HepG2 (cell line): ENCODE measurements around the gene SSH3. TPM values are rescaled to one million over a fixed set of nuclear protein-coding genes. Genes with fewer than 3 reads are reported as not detected.

Source experiments
- AHDC1 ChIP-seq: sonication (generic); formaldehyde crosslinking; IDR thresholded peaks from 2 replicates; pipeline ENCODE4 v1.5.1; 2020; ENCODE audit warnings: mild to moderate bottlenecking, missing genetic modification reagents, borderline replicate concordance
- CBX1 ChIP-seq: IDR thresholded peaks from one replicate; pipeline ENCODE4 v1.6.1; 2016; ENCODE audit warnings: antibody characterized with exemption, low read depth
- EP300 ChIP-seq, 3 experiments: sonication (generic) in 1 of 3; formaldehyde crosslinking in 1 of 3; IDR thresholded peaks; 2 replicates each; pipeline versions ENCODE4 v1.5.1 to v1.6.1; 2011 to 2020; ENCODE audit warnings: low read depth in 2 of 3, low read length in 2 of 3, borderline replicate concordance in 1 of 3, improper control_type of control experiment in 1 of 3, mild to moderate bottlenecking in 1 of 3, missing genetic modification reagents in 1 of 3, moderate library complexity in 1 of 3
- FOXA1 ChIP-seq, 2 experiments: fragments of 450-650 bp in 1 of 2; sonication (generic) in 1 of 2; formaldehyde crosslinking in 1 of 2; IDR thresholded peaks; 2 replicates each; pipeline versions ENCODE4 v1.4.0 to v1.6.1; 2016 to 2020; ENCODE audit warnings: missing genetic modification reagents in 1 of 2
- IRF9 ChIP-seq: sonication (generic); formaldehyde crosslinking; IDR thresholded peaks from 2 replicates; pipeline ENCODE4 v1.8.0; 2022; ENCODE audit warnings: missing genetic modification reagents, mild to moderate bottlenecking, borderline replicate concordance
- MAFF ChIP-seq: IDR thresholded peaks from 2 replicates; pipeline ENCODE4 v1.6.1; 2011; ENCODE audit warnings: low read depth, low read length, improper control_type of control experiment
- NFKBIZ ChIP-seq: IDR thresholded peaks from 2 replicates; pipeline ENCODE4 v1.6.1; 2018; ENCODE audit warnings: missing genetic modification reagents, missing compliant biosample characterization
- SALL2 ChIP-seq: sonication (generic); formaldehyde crosslinking; IDR thresholded peaks from 2 replicates; pipeline ENCODE4 v1.8.1; 2023; ENCODE audit warnings: mild to moderate bottlenecking, missing genetic modification reagents, inconsistent platforms
- SPEN ChIP-seq: sonication (generic); formaldehyde crosslinking; IDR thresholded peaks from 2 replicates; pipeline ENCODE4 v1.5.1; 2020; ENCODE audit warnings: low read depth, mild to moderate bottlenecking, missing genetic modification reagents
- SRSF1 ChIP-seq: fragments of 200-400 bp; formaldehyde crosslinking; optimal IDR thresholded peaks from 2 replicates; pipeline ENCODE3; 2017; ENCODE audit warnings: mild to moderate bottlenecking, low read depth, low read length, moderate library complexity
- TCF7 ChIP-seq: sonication (generic); IDR thresholded peaks from 2 replicates; pipeline ENCODE4 v1.6.1; 2016; ENCODE audit warnings: antibody characterized with exemption, low read depth
- ZBTB1 ChIP-seq: sonication (generic); formaldehyde crosslinking; IDR thresholded peaks from 2 replicates; pipeline ENCODE4 v1.4.0; 2020; ENCODE audit warnings: missing genetic modification reagents, borderline replicate concordance
- ZFY ChIP-seq: sonication (generic); formaldehyde crosslinking; IDR thresholded peaks from 2 replicates; pipeline ENCODE4 v1.4.0; 2020; ENCODE audit warnings: missing genetic modification reagents
- ZNF430 ChIP-seq: sonication (generic); formaldehyde crosslinking; IDR thresholded peaks from 2 replicates; pipeline ENCODE4 v1.9.0; 2021; ENCODE audit warnings: mild to moderate bottlenecking, missing genetic modification reagents
- ZNF570 ChIP-seq: sonication (generic); formaldehyde crosslinking; IDR thresholded peaks from 2 replicates; pipeline ENCODE4 v1.4.0; 2020; ENCODE audit warnings: mild to moderate bottlenecking, missing genetic modification reagents, borderline replicate concordance
- ZNF597 ChIP-seq: sonication (generic); formaldehyde crosslinking; IDR thresholded peaks from 2 replicates; pipeline ENCODE4 v1.5.0; 2020; ENCODE audit warnings: missing genetic modification reagents
- polyA plus RNA-seq, 8 experiments: library from polyadenylated mRNA; depleted of rRNA in 3 of 8; stranded (reverse) in 7 of 8; unstranded in 1 of 8; fragments of >200 nt; fragmentation: Illumina TruSeq in 4 of 8; extraction: Trizol in 4 of 8; gene quantifications; 2 replicates each; pipeline versions ENCODE4 v1.2.1 to v1.2.3, GENCODE V29; 2011 to 2016; ENCODE audit warnings: low read depth in 4 of 8, missing spikeins in 1 of 8, mixed read lengths in 1 of 8; ENCODE audit not compliant: insufficient read depth in 1 of 8
- total RNA-seq, 5 experiments: library from RNA; depleted of rRNA; stranded (reverse); fragments of >200 nt; fragmentation: Illumina TruSeq; extraction: Trizol; gene quantifications; 2 replicates each; pipeline ENCODE4 v1.2.3, GENCODE V29; 2016; ENCODE audit warnings: low read depth in 1 of 5
- TF ChIP-seq, protein P1 (sequence below): sonication (generic); formaldehyde crosslinking; IDR thresholded peaks from 2 replicates; pipeline ENCODE4 v1.9.0; 2021; ENCODE audit warnings: missing genetic modification reagents, borderline replicate concordance

SSH3 gene
- total and polyA plus RNA-seq, 2 of the 13 experiments (the other 11 are each of a cell fraction or from before 2014, with no cell fraction given): 12.4 to 18.8 TPM

- TF ChIP-seq ZBTB1 (CRISPR knock-in tag) (no peak), TCF7 (no peak), CBX1 (peak; percentile 42), SALL2 (CRISPR knock-in tag) (no peak), AHDC1 (CRISPR knock-in tag) (no peak), NFKBIZ (CRISPR knock-in tag) (no peak), SRSF1 (no peak), EP300 (IDR thresholded peaks at IDR 0.05; ENCODE audit: low read depth in 2 of 2, low read length in 2 of 2) (peak; percentile 49 to 65; a peak in 3 of 4 replicates), EP300 (CRISPR knock-in tag; IDR thresholded peaks at IDR 0.05; ENCODE audit: borderline replicate concordance) (peak; percentile 69), IRF9 (peak; percentile 72), SPEN (CRISPR knock-in tag) (peak; percentile 82), MAFF (no peak), ZNF597 (no peak), ZNF570 (CRISPR knock-in tag) (no peak), FOXA1 (IDR thresholded peaks at IDR 0.05) (no peak), FOXA1 (CRISPR knock-in tag; IDR thresholded peaks at IDR 0.05) (peak; percentile 79), ZFY (CRISPR knock-in tag) (no peak; the same call in 1 of the 2 replicates), ZNF430 (CRISPR knock-in tag) (peak; percentile 64; the same call in 1 of the 2 replicates)
- TF ChIP-seq, protein P1, sequence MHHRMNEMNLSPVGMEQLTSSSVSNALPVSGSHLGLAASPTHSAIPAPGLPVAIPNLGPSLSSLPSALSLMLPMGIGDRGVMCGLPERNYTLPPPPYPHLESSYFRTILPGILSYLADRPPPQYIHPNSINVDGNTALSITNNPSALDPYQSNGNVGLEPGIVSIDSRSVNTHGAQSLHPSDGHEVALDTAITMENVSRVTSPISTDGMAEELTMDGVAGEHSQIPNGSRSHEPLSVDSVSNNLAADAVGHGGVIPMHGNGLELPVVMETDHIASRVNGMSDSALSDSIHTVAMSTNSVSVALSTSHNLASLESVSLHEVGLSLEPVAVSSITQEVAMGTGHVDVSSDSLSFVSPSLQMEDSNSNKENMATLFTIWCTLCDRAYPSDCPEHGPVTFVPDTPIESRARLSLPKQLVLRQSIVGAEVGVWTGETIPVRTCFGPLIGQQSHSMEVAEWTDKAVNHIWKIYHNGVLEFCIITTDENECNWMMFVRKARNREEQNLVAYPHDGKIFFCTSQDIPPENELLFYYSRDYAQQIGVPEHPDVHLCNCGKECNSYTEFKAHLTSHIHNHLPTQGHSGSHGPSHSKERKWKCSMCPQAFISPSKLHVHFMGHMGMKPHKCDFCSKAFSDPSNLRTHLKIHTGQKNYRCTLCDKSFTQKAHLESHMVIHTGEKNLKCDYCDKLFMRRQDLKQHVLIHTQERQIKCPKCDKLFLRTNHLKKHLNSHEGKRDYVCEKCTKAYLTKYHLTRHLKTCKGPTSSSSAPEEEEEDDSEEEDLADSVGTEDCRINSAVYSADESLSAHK (CRISPR knock-in tag): no peak
These were observed 51.0 kb downstream of the SSH3 start (continued) for GRCh38 chr11:67354075-67355022.
